NCI-H345 (cell line): ENCODE measurements around the gene IGSF21.

ENCODE experiments used
- DNase-seq: peaks from one replicate; lab custom pipeline; 2025; lab: John Stamatoyannopoulos, UW

The IGSF21 gene

GRCh38 chr1:18178111-18178510 lies 70.5 kb downstream of the IGSF21 start:
- DNase-seq: no peak

- DNase-seq: no peak
Measured at GRCh38 chr1:18179009-18179408, 71.4 kb downstream of the IGSF21 start.

DNA sequence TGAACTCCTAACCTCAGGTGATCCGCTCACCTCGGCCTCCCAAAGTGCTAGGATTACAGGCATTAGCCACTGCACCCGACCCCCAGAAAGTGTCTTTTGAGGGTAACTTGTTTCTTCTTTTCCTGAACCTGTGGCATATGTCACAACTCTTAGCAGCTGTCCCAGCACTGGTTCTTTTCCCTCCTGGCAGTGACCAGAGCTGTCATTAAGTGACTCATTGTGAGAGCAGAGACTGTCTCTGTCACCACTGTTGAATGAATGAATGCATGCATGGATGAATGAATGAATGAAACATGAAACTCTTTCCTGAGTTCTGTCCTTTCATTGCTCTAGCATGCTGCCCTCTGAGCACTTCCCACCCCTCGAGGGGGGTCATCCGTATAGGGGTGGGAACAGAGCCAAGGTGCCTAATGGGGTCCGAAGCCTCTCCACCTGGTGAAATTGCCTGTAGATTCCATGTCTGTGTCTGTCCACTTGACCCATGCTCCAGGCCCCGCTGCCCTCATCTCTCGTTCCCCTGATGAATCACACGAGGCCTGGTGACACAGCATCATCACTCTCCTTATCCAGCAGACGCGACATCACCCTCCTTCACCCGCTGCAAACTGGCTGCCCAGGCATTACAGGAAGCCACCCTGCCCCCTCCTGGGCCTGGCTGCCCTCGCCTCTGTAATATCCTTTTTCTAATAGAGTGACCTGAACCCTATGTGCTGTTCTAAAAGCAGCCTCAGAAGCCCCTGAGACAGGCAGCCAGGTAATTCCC lies 75.0 kb downstream of the IGSF21 start:
- no peak for DNase-seq

GRCh38 chr1:18183533-18183932 lies 75.9 kb downstream of the IGSF21 start:
- DNase-seq: no peak

DNA sequence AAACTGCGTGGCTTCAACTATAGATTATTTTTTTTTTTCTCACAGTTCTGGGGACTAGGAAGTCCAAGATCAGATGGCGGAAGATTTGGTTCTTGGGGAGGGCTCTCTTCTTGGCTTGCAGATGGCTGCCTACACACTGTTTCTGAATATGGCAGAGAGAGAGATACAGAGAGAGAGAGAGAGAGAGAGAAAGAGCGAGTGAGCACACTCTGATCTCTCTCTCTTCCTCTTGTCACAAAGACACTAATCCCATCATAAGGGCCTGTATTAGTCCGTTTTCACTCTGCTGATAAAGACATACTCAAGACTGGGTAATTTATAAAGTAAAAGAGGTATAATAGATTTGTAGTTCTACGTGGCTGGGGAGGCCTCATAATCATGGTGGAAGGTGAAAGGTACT lies 79.5 kb downstream of the IGSF21 start:
- DNase-seq: no peak

GRCh38 chr1:18188820-18189517 lies 81.4 kb downstream of the IGSF21 start:
- no peak for DNase-seq

DNA sequence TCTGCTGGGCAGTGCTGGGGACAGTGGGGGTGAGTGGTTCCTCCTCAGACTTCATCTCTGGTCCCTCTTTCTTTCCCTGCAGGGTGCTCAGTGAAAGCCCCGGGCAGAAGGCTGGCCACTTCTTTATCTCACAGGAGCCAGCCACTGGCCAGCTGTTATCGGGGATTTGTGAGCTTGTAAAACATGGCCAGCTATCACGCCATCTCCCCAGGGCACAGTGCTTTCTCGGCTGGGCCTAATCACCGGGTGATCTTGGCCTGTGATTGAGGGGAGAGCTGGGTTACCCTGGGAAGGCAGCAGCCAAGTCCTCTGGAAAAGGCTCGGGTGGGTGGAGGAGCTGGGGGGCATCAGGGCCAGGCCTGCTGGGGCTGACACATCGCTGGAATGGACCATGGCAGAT lies 83.0 kb downstream of the IGSF21 start:
- no peak for DNase-seq

- no peak for DNase-seq
Measured at GRCh38 chr1:18191037-18191436, 83.4 kb downstream of the IGSF21 start.

DNA sequence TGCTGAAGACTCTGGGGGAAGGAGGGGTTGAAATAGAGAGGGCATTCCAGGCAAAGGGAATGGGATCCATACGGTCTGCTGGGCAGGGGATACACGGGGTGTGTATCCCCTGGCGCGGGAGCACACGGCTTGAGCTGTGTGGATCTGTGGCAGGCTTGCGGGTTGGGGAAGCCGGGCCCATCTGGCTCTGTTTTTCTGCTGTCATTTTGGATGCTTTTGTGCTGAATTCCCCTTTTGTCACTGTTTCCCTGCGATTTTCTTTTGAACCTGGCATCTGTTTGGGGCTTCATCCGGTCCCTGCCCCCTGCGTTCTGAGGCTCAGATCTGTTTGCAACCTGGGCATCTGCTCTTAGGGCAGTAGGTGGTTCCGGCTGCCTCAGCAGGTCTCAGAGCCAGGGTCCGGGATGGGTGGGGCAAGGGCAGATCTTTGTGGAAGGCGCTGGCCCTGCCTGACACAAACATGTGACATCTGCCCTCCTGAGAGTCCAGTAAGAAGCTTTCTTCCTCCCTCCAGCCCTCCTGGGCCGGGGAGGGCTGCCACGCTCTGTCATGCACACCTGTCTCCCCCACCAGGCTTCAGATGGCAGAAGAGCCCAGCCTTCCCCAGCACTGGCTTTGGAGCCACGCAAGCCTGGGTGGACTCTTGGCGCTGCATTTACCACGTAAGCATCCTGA lies 84.0 kb downstream of the IGSF21 start:
- DNase-seq: no peak

DNA sequence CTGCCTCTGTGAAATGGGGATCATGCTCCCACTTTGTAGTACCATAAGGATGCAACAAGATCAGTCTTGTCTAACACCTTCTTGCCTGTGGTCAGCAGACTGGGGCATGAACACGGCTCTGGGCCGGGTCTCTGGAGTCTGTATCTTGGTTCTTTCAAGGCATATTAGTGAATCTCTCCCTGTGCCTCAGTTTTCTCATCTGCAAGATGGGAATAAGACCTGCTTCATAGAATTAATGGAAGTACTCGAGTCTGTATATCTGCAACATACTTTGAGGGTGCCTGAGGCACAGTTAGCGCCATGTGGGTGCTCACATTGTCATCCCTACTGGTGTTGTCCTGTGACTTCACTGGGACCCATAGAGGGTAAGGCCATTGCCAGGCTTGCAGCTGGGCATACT lies 84.6 kb downstream of the IGSF21 start:
- no peak for DNase-seq

- no peak for DNase-seq
Measured at GRCh38 chr1:18192974-18193373, 85.4 kb downstream of the IGSF21 start.

DNA sequence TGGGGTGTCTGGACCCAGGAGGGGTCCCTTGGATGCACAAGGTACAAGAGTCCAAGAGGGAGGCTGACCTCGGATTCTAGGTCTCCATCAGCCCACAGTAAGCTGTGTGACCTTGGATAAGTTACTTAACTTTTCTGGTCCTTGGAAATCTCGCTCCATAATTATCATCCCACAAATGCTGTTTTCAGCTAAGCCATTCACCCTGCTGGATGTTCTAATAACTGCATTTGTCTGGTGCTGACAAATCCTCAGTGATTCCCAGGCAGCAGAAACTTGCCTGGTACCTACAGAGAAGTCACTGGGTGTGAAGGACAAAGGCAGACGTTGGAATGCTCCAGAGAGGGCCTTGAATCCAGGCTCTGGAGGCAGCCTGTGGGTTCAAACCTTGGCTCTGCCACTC lies 89.7 kb downstream of the IGSF21 start:
- no peak for DNase-seq

- no peak for DNase-seq
Measured at GRCh38 chr1:18198260-18198659, 90.7 kb downstream of the IGSF21 start.

GRCh38 chr1:18199462-18199861 lies 91.9 kb downstream of the IGSF21 start:
- peak; percentile 87 for DNase-seq

DNA sequence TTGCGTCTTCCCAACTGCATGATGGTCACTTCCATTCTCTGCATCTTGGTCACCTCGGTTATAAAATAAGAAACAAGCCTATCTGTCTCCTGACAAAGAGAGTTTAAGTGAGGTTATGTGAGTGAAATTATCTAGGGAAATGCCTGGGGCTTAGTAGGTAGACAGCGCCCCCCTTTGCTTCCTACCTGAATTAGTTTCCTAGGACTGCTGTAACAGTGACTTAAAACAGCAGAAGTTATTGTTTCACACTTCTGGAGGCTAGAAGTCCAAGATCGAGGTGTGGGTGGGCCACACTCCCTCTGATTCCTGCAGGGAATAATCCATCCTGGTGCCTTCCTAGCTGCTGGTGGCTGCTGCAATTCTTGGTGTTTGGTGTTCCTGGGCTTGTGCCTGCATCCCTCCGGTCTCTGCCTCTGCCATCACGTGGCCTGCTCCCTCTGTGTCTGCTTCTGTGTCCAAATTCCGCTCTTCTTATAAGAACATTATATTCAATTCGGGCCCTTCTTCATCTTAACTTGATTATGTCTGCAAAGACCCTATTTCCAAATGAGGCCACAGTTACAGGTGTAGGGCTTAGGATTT lies 92.6 kb downstream of the IGSF21 start:
- DNase-seq: no peak

- DNase-seq: no peak
Measured at GRCh38 chr1:18200918-18201317, 93.3 kb downstream of the IGSF21 start.

GRCh38 chr1:18201997-18202719 lies 94.6 kb downstream of the IGSF21 start:
- no peak for DNase-seq

DNA sequence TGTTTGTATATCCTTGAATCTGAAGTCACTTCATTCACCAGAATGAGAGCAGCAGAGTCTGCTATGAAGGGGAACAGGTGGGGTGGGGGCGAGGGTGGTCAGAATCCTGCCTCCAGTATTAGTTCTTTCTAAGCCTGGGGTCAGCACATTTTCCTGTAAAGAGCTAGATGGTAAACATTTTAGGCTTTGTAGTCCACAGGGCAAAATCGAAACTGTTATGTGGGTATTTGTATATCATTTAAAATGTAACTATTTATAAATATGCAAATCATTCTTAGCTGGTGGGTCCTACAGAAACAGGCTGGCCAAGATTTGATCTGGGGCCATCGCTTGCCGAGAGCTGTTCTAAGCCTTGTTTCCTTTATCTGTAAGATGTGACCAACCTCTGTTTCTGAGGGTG lies 96.0 kb downstream of the IGSF21 start:
- no peak for DNase-seq

- DNase-seq: no peak
Measured at GRCh38 chr1:18204575-18204974, 97.0 kb downstream of the IGSF21 start.

DNA sequence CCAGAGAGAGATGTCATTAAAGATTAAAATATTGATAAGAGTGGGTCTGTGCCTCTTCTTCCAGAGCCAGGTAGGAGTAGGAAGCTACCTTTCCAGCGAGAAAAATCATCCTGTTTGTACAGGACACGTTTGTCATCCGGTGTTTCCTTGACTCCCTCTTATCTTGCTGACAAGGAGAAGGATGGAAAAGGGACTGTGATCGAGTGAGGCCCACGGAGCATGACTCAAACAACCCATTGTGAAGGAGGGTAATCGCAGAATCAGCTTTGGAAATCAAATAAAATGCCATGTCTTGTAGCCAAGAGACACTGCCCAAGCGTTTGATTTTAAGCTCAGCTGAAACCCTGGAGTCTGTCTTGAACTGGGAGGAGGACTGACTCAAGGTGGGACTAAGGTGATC lies 97.7 kb downstream of the IGSF21 start:
- no peak for DNase-seq

- DNase-seq: no peak
Measured at GRCh38 chr1:18211764-18212163, 104.2 kb downstream of the IGSF21 start.

DNA sequence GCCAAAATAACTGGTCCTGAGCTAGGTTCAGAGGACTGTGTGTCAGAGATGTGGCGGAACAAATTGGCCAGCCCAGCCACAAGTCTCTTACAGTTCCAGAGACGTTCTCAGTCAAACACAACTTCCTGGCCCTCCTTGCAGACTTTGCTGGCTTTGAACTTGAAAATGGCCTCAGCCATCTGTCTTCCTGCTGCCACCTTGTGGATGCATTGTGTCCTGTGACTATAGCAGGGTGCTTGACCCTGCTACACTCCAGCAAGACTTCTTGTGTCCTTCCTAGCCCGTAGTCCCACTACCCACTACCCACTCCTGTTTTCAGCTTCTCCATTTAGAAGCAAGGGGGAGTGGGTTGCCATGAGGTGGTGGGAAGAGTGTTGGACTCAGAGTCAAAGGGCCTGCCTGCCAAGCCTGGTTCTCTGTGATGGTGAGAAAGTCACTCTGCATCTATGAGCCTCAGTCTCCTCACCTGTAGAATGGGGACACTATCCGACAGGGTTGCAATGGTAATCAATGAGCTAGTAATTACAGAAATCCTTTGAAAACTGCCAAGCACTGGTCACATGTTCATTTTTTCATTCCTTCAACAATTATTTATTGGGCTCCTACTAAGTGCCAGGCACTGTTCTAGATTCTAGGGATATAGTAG lies 109.9 kb downstream of the IGSF21 start:
- no peak for DNase-seq
